ENCODE data around the gene C4orf54. TPM values are rescaled to one million over a fixed set of nuclear protein-coding genes. Genes with fewer than 3 reads are reported as not detected.

The C4orf54 gene
- total and polyA plus RNA-seq, 10 donors = 0.02 to 0.58 (median 0.22) TPM

DNA sequence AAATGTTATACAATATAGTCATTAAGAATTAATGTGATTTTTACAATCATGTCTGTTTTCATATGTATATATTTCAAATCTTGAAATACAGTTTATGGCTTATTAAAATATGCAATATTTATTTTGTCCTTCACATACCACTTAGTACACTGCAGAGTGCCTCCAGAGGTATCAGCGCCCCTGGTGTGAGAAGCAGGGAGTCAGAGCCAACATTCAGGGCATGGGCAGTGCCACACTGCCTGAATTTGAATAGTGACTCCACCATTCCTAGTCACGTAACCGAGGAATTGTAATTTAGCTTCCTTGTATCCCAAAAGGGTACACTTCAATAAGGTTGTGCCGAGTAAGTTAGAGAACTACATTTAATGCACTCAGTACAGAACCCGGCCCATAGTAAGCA is 4.3 kb upstream of the C4orf54 start:
- Histone ChIP-seq H3K36me3 (no peaks in the 10 kb centered on the region), H3K9me3 (no peaks in the 10 kb centered on the region), H3K27me3 (replicated peaks in 1 of 7) (no peaks in the 10 kb centered on the region), H3K27ac (no peak overlapping the region), H3K4me1 (no peaks in the 10 kb centered on the region), H3K4me3 (no peak overlapping the region)
- 88 to 96% (median 92%) methylated on average over 5 of the region's 5 CpGs for WGBS, 5 donors
- intact Hi-C loops (cut with DNase I; ENCODE audit: low total_unique reads) = no loop called here
- no peak for DNase-seq
- TF ChIP-seq POLR2AphosphoS5 (IDR thresholded peaks at IDR 0.05) (no peak), POLR2A (IDR thresholded peaks at IDR 0.05) (no peak)
- TF ChIP-seq, protein P1, sequence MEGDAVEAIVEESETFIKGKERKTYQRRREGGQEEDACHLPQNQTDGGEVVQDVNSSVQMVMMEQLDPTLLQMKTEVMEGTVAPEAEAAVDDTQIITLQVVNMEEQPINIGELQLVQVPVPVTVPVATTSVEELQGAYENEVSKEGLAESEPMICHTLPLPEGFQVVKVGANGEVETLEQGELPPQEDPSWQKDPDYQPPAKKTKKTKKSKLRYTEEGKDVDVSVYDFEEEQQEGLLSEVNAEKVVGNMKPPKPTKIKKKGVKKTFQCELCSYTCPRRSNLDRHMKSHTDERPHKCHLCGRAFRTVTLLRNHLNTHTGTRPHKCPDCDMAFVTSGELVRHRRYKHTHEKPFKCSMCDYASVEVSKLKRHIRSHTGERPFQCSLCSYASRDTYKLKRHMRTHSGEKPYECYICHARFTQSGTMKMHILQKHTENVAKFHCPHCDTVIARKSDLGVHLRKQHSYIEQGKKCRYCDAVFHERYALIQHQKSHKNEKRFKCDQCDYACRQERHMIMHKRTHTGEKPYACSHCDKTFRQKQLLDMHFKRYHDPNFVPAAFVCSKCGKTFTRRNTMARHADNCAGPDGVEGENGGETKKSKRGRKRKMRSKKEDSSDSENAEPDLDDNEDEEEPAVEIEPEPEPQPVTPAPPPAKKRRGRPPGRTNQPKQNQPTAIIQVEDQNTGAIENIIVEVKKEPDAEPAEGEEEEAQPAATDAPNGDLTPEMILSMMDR (IDR thresholded peaks at IDR 0.05 in 8 of 11, conservative IDR thresholded peaks at IDR 0.05 in 3 of 11) = no peak

DNA sequence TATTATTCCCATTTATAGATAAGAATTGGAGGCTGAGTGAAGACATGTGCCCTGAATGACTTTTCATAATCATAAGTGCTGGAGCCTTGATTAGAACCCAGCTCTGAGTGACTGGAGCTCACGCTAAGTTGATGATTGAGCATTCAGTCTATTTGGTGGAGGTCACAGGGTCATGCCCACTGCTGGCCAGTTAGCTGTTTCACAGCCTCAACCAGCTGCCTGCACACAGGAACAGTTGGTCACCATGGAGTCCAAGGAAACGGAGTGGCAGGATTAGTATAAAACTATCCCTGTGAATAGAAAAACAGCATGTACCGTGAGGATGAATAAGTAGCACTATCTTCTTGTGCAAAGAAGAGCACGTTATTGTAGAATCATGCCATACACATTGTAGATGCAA is 1.0 kb upstream of the C4orf54 start:
- TF ChIP-seq POLR2AphosphoS5 (IDR thresholded peaks at IDR 0.05) (no peak), POLR2A (IDR thresholded peaks at IDR 0.05) (no peak)
- TF ChIP-seq, protein P1 (IDR thresholded peaks at IDR 0.05 in 8 of 11, conservative IDR thresholded peaks at IDR 0.05 in 3 of 11) = no peak
- Histone ChIP-seq H3K4me3 (no peak overlapping the region), H3K27ac (no peak overlapping the region), H3K36me3 (no peaks in the 10 kb centered on the region), H3K9me3 (peaks cover 0 to 6% (median 0%) of the 10 kb centered on the region in 8 donors), H3K4me1 (no peaks in the 10 kb centered on the region), H3K27me3 (replicated peaks in 1 of 7) (no peaks in the 10 kb centered on the region)
- 81 to 93% (median 88%) methylated on average over 4 of the region's 4 CpGs for WGBS, 5 donors
- DNase-seq = no peak
- intact Hi-C loops (cut with DNase I; ENCODE audit: low total_unique reads) = no loop called here

DNA sequence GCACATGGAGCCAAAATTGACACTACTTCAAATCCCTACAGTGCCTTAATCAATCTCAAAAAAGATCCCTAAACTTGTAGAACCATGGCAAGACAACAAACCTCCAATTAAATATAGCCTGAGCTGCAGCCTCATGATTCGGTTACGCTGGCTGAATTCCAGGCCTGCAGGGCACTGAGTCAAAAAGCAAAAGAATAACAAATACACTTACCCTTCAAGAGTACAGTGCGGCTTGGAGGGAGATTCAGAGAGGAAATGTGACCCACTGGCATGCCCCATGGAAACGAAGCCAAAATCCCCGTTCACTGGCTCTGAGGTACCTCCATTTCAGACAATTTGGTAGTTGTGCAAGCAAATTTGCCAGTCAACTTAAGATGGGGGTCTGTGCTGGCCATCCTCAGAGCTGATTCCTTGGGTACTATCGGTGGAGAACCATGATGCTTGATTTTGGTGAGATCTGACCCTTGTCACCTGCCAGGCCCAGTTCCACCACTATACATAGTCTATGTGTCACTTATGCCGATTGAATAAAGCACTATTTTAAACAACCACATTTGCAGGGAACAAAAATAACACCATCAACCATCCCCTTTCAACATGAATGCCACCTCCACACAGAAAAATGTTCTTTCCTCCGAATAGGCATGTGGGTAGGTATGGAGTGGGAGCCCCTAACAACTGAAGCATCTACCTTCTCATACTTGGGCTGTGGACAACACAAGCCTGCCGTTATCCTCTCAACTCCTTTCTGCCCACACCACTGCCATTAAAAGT is 2.1 kb downstream of the C4orf54 start:
- H3K27ac ChIP-seq = no peak overlapping the region
- DNase-seq = no peak
- H3K27me3 ChIP-seq (replicated peaks in 1 of 7) = no peaks in the 10 kb centered on the region
- intact Hi-C loops (cut with DNase I; ENCODE audit: low total_unique reads) = no loop called here
- 74 to 88% (median 83%) methylated on average over 9 of the region's 9 CpGs for WGBS, 5 donors
- H3K36me3 ChIP-seq = no peaks in the 10 kb centered on the region
- H3K9me3 ChIP-seq = peaks cover 0 to 37% (median 8%) of the 10 kb centered on the region in 8 donors
- no peaks in the 10 kb centered on the region for H3K4me1 ChIP-seq
- TF ChIP-seq, protein P1 (IDR thresholded peaks at IDR 0.05 in 8 of 11, conservative IDR thresholded peaks at IDR 0.05 in 3 of 11) = no peak
- TF ChIP-seq POLR2A (IDR thresholded peaks at IDR 0.05) (no peak), POLR2AphosphoS5 (IDR thresholded peaks at IDR 0.05) (no peak)
- H3K4me3 ChIP-seq = no peak overlapping the region

DNA sequence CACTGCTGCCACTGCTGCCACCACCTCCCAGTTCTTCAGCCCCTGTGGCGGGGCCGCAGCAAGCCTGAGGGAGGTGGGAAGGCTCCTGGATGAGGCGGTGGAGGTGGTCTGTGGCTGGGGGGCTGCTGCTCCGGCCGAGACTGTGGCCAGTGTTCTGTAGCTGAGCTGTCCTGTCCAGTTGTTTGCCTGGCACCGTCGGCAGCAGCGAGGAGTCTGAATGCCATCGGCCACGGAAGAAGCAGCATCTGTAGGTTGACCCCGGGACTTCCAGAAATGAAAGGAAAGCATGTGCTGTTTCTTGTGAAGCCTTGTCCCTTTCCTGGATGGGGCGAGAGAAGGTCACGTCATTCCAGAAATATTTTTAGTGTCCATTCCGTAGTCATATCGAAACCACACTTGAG is 3.3 kb downstream of the C4orf54 start:
- peaks cover 0 to 46% (median 8%) of the 10 kb centered on the region in 8 donors for H3K9me3 ChIP-seq
- H3K27ac ChIP-seq = peak overlapping the region in 1 of 8 donors; percentile 23
- H3K36me3 ChIP-seq = no peaks in the 10 kb centered on the region
- DNase-seq = no peak
- no peaks in the 10 kb centered on the region for H3K27me3 ChIP-seq (replicated peaks in 1 of 7)
- no peak overlapping the region for H3K4me3 ChIP-seq
- TF ChIP-seq POLR2A (IDR thresholded peaks at IDR 0.05) (no peak), POLR2AphosphoS5 (IDR thresholded peaks at IDR 0.05) (peak in 2 of 3 donors; percentile 22 to 64)
- TF ChIP-seq, protein P1 (IDR thresholded peaks at IDR 0.05 in 8 of 11, conservative IDR thresholded peaks at IDR 0.05 in 3 of 11) = no peak
- 70 to 83% (median 74%) methylated on average over 12 to 15 of the region's 15 CpGs for WGBS, 5 donors
- intact Hi-C loops (cut with DNase I; ENCODE audit: low total_unique reads) = no loop called here
- no peaks in the 10 kb centered on the region for H3K4me1 ChIP-seq
